NT2/D1 (cell line): ENCODE measurements around the gene IGF1R.

Experiments used
- SUZ12 ChIP-seq: IDR thresholded peaks from 2 replicates; pipeline ENCODE4 v1.6.1; 2011; ENCODE audit not compliant: insufficient read length, insufficient read depth; ENCODE audit errors: extremely low read depth
- YY1 ChIP-seq: IDR thresholded peaks from 2 replicates; pipeline ENCODE4 v1.6.1; 2011; ENCODE audit not compliant: insufficient read length, insufficient read depth
- ZNF274 ChIP-seq: IDR thresholded peaks from 2 replicates; pipeline ENCODE4 v1.6.1; 2011; ENCODE audit warnings: mild to moderate bottlenecking, low read depth, low read length

- TF ChIP-seq ZNF274: no peak
- TF ChIP-seq SUZ12: no peak
- no peak for TF ChIP-seq YY1
Observed at GRCh38 chr15:98660055-98660454, 11.7 kb downstream of the IGF1R start.
